ENCODE measurements around the gene CBARP.

The CBARP gene

GRCh38 chr19:1273263-1274041, 35.6 kb upstream of the CBARP start:
- Histone ChIP-seq H3K4me3 (ENCODE audit: low read length) (no peak overlapping the region), H3K4me1 (ENCODE audit: control insufficient read depth, insufficient read depth, low read length) (peaks cover 71% of the 10 kb centered on the region), H3K27me3 (ENCODE audit: control insufficient read depth, insufficient read depth, low read length) (no peaks in the 10 kb centered on the region), H3K9me3 (ENCODE audit: control insufficient read depth, low read length) (no peaks in the 10 kb centered on the region), H3K9ac (ENCODE audit: low read length) (no peak overlapping the region), H3K36me3 (ENCODE audit: control insufficient read depth, insufficient read depth, low read length) (peaks cover 40% of the 10 kb centered on the region)

GRCh38 chr19:1272423-1273262, 34.8 kb upstream of the CBARP start:
- H3K27me3 ChIP-seq (ENCODE audit: control insufficient read depth, insufficient read depth, low read length): no peaks in the 10 kb centered on the region
- peaks cover 79% of the 10 kb centered on the region for H3K4me1 ChIP-seq (ENCODE audit: control insufficient read depth, insufficient read depth, low read length)
- no peaks in the 10 kb centered on the region for H3K9me3 ChIP-seq (ENCODE audit: control insufficient read depth, low read length)
- peak overlapping the region; percentile 47 for H3K9ac ChIP-seq (ENCODE audit: low read length)
- H3K4me3 ChIP-seq (ENCODE audit: low read length): no peak overlapping the region
- H3K36me3 ChIP-seq (ENCODE audit: control insufficient read depth, insufficient read depth, low read length): peaks cover 40% of the 10 kb centered on the region

GRCh38 chr19:1271528-1272422, 34.0 kb upstream of the CBARP start:
- Histone ChIP-seq H3K27me3 (ENCODE audit: control insufficient read depth, insufficient read depth, low read length) (no peaks in the 10 kb centered on the region), H3K4me3 (ENCODE audit: low read length) (peak overlapping the region; percentile 11), H3K9me3 (ENCODE audit: control insufficient read depth, low read length) (no peaks in the 10 kb centered on the region), H3K4me1 (ENCODE audit: control insufficient read depth, insufficient read depth, low read length) (peaks cover 82% of the 10 kb centered on the region), H3K9ac (ENCODE audit: low read length) (peak overlapping the region; percentile 80), H3K36me3 (ENCODE audit: control insufficient read depth, insufficient read depth, low read length) (peaks cover 40% of the 10 kb centered on the region)

- Histone ChIP-seq H3K36me3 (ENCODE audit: control insufficient read depth, insufficient read depth, low read length) (peaks cover 40% of the 10 kb centered on the region), H3K9me3 (ENCODE audit: control insufficient read depth, low read length) (no peaks in the 10 kb centered on the region), H3K4me3 (ENCODE audit: low read length) (peak overlapping the region; percentile 11), H3K4me1 (ENCODE audit: control insufficient read depth, insufficient read depth, low read length) (peaks cover 79% of the 10 kb centered on the region), H3K9ac (ENCODE audit: low read length) (peak overlapping the region; percentile 80), H3K27me3 (ENCODE audit: control insufficient read depth, insufficient read depth, low read length) (no peaks in the 10 kb centered on the region)
Measured at GRCh38 chr19:1270854-1271527, 33.2 kb upstream of the CBARP start.

- Histone ChIP-seq H3K4me1 (ENCODE audit: control insufficient read depth, insufficient read depth, low read length) (peaks cover 84% of the 10 kb centered on the region), H3K9ac (ENCODE audit: low read length) (peak overlapping the region; percentile 80), H3K36me3 (ENCODE audit: control insufficient read depth, insufficient read depth, low read length) (peaks cover 40% of the 10 kb centered on the region)
Measured at GRCh38 chr19:1270213-1270853, 32.5 kb upstream of the CBARP start.

GRCh38 chr19:1269478-1270212, 31.8 kb upstream of the CBARP start:
- H3K4me1 ChIP-seq (ENCODE audit: control insufficient read depth, insufficient read depth, low read length): peaks cover 86% of the 10 kb centered on the region
- no peaks in the 10 kb centered on the region for H3K9me3 ChIP-seq (ENCODE audit: control insufficient read depth, low read length)
- peaks cover 39% of the 10 kb centered on the region for H3K36me3 ChIP-seq (ENCODE audit: control insufficient read depth, insufficient read depth, low read length)
- H3K27me3 ChIP-seq (ENCODE audit: control insufficient read depth, insufficient read depth, low read length): no peaks in the 10 kb centered on the region
- H3K4me3 ChIP-seq (ENCODE audit: low read length): peak overlapping the region; percentile 96
- peak overlapping the region; percentile 80 for H3K9ac ChIP-seq (ENCODE audit: low read length)

More at GRCh38 chr19:1270213-1270853, 32.5 kb upstream of the CBARP start:
- H3K4me3 ChIP-seq (ENCODE audit: low read length): peak overlapping the region; percentile 96
- no peaks in the 10 kb centered on the region for H3K27me3 ChIP-seq (ENCODE audit: control insufficient read depth, insufficient read depth, low read length)
- H3K9me3 ChIP-seq (ENCODE audit: control insufficient read depth, low read length): no peaks in the 10 kb centered on the region

- Histone ChIP-seq H3K4me3 (ENCODE audit: low read length) (peak within 1 kb of the TSS; percentile 96), H3K9me3 (ENCODE audit: control insufficient read depth, low read length) (no peaks in the 10 kb centered on the region), H3K9ac (ENCODE audit: low read length) (peak within 1 kb of the TSS; percentile 80), H3K36me3 (ENCODE audit: control insufficient read depth, insufficient read depth, low read length) (peaks cover 33% of the 10 kb centered on the region), H3K27me3 (ENCODE audit: control insufficient read depth, insufficient read depth, low read length) (no peaks in the 10 kb centered on the region), H3K4me1 (ENCODE audit: control insufficient read depth, insufficient read depth, low read length) (peaks cover 84% of the 10 kb centered on the region)
Measured at GRCh38 chr19:1269065-1269477, 31.3 kb upstream of the CBARP start, which contains the start of gene CIRBP. CIRBP (plus strand) TSS chr19:1269332; CDS start chr19:1270934, 1,602 bp downstream.

GRCh38 chr19:1268226-1269064, 30.6 kb upstream of the CBARP start:
- H3K4me3 ChIP-seq (ENCODE audit: low read length): no peak overlapping the region
- peak overlapping the region; percentile 8 for H3K9ac ChIP-seq (ENCODE audit: low read length)
- H3K9me3 ChIP-seq (ENCODE audit: control insufficient read depth, low read length): no peaks in the 10 kb centered on the region
- peaks cover 27% of the 10 kb centered on the region for H3K36me3 ChIP-seq (ENCODE audit: control insufficient read depth, insufficient read depth, low read length)
- H3K27me3 ChIP-seq (ENCODE audit: control insufficient read depth, insufficient read depth, low read length): no peaks in the 10 kb centered on the region
- H3K4me1 ChIP-seq (ENCODE audit: control insufficient read depth, insufficient read depth, low read length): peaks cover 79% of the 10 kb centered on the region

- H3K4me3 ChIP-seq (ENCODE audit: low read length): peak overlapping the region; percentile 25
- H3K4me1 ChIP-seq (ENCODE audit: control insufficient read depth, insufficient read depth, low read length): peaks cover 79% of the 10 kb centered on the region
- H3K36me3 ChIP-seq (ENCODE audit: control insufficient read depth, insufficient read depth, low read length): peaks cover 19% of the 10 kb centered on the region
- H3K9ac ChIP-seq (ENCODE audit: low read length): peak overlapping the region; percentile 15
- H3K27me3 ChIP-seq (ENCODE audit: control insufficient read depth, insufficient read depth, low read length): no peaks in the 10 kb centered on the region
- no peaks in the 10 kb centered on the region for H3K9me3 ChIP-seq (ENCODE audit: control insufficient read depth, low read length)
Measured at GRCh38 chr19:1267477-1268225, 29.8 kb upstream of the CBARP start.

Data from mucosa of stomach (tissue), 1 donor.